Measurements from ENCODE around the gene ENTR1.

GRCh38 chr9:136353757-136354488 lies 56.5 kb downstream of the ENTR1 start:
- TF ChIP-seq EZH2 (IDR thresholded peaks at IDR 0.05) = no peak
- TF ChIP-seq, protein P1, sequence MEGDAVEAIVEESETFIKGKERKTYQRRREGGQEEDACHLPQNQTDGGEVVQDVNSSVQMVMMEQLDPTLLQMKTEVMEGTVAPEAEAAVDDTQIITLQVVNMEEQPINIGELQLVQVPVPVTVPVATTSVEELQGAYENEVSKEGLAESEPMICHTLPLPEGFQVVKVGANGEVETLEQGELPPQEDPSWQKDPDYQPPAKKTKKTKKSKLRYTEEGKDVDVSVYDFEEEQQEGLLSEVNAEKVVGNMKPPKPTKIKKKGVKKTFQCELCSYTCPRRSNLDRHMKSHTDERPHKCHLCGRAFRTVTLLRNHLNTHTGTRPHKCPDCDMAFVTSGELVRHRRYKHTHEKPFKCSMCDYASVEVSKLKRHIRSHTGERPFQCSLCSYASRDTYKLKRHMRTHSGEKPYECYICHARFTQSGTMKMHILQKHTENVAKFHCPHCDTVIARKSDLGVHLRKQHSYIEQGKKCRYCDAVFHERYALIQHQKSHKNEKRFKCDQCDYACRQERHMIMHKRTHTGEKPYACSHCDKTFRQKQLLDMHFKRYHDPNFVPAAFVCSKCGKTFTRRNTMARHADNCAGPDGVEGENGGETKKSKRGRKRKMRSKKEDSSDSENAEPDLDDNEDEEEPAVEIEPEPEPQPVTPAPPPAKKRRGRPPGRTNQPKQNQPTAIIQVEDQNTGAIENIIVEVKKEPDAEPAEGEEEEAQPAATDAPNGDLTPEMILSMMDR (IDR thresholded peaks at IDR 0.05) = no peak
- TF ChIP-seq EZH2phosphoT487 (IDR thresholded peaks at IDR 0.05) = no peak
